SIG-M5 treated with dmso at 0.1 percent for 504 hours (cell line): ENCODE results near the gene TTC1.
"Not testable (repeated sequence)": the region's sequence is repeated elsewhere in the genome, so short reads cannot be mapped to it uniquely, and the experiment has no call there.

Experiments used
- DNase-seq: peaks from one replicate; lab custom pipeline; 2025; ENCODE audit not compliant: unreplicated experiment; lab: John Stamatoyannopoulos, UW

Gene TTC1, protein sequence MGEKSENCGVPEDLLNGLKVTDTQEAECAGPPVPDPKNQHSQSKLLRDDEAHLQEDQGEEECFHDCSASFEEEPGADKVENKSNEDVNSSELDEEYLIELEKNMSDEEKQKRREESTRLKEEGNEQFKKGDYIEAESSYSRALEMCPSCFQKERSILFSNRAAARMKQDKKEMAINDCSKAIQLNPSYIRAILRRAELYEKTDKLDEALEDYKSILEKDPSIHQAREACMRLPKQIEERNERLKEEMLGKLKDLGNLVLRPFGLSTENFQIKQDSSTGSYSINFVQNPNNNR

DNA sequence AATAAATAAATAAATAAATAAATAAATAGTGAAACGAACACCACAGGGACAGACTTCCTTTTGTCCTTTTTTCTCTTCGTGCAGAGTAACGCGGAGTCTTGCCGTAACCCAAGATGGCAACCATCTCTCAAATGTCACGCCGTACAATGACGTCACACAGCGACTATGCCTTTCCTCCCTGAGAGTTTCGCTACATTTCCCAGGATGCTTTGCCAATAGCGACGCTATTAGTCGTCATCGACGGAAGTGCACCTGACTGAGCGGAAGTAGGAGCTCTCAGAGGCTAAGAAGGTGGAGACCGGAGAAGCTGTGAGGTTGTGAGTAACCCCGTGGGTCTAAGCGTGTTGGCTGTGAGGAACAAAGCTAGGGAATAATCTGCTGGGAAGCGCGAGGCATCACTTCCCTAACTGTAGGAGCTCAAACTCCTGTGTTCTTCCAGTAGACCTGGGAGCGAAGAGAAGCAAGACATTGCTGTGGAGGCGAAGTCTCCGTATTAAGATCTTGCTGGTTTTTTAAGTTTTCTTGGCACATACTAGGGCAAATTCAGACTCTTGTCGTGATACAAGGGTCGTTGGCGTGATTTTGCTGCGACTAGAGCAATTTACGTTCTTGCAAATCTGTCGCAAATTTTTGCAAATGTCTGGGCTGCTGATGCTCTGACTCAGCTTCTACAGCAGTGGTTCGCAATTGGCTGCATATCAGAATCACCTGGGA, at the start of gene TTC1:
Gene TTC1, plus strand, starts transcription at position 263 of the 714 bp plus-strand sequence. CDS start 1,390 bp downstream, outside the sequence.
- peak; percentile 99 for DNase-seq

DNA sequence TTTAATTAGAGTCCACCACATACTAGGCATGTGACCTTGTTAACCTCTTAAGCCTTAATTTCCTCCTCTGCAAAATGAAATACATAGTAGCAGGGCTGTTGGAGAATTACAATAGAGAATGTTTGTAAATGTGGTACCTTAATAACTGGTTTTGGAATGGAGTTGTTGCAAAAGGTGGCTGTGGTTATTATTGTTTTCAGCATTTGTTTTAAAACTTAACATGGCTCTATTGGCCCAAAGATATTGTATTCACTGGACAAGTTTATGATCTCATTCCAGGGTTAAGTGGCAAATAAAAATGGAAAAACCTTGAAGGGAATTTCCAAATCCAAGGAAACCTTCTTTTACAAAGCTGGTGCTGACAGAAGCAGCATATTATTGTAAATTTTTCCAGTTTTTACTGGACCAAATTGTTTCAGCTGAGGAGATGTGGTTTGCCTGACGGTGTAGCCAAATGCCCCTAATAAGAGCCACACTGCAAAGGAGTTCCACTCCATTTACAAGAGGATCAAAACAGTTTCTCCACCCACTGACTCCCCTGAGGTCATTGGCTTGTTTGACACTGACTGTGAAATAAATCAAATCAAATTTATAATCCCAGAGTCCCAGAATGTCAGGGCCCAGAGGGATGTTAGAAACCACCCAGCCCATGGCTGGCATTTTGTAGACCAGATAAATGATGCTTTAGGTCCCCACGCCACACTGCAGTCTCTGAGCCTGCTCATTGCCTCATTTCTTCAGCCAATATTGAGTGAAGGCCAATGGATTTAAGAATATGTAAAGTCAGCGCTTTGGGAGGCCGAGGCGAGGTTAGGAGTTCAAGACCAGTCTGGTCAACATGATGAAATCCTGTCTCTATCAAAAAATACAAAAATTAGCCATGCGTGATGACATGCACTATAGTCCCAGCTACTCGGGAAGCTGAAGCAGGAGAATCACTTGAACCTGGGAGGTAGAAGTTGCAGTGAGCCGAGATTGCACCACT, 47.5 kb upstream of the TTC1 start:
- DNase-seq: no peak

DNA sequence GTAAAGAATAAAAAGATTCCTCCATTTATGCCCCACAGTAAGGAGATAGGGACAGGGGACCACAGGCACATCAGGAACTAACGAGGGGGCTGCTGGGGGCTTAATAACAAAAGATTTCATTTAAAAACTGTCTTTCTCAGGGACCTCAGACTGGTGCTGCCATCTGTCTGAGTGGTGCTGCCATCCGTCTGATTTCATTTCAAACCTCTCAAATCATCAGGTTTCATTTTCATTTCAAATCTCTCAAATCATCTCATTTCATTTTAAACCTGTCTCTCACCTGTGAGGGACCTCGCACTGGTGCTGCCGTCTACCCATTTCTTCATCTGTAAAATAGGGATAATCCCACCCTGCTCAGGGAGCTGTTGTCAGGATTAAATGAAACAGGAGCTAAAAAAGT, 46.7 kb upstream of the TTC1 start:
- no peak for DNase-seq

DNA sequence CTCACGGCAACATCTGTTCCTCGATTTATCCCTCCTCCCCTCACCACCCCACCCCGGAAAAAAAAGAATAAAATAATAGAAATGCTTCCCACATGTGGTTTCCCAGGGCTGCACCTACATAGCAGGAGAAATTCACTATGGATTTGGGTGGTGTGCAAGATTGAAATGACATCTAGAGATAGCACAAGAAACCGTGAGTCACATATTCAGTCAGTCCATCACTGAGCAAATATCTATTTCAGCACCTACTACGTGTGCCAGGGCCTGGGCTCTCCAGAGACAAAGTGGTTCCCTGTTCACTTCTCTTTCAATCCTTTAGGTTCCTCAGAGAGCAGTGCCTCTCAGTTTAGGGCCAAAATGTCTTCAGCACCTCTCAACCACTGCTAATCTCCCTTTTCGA, 45.0 kb upstream of the TTC1 start:
- DNase-seq: no peak

DNA sequence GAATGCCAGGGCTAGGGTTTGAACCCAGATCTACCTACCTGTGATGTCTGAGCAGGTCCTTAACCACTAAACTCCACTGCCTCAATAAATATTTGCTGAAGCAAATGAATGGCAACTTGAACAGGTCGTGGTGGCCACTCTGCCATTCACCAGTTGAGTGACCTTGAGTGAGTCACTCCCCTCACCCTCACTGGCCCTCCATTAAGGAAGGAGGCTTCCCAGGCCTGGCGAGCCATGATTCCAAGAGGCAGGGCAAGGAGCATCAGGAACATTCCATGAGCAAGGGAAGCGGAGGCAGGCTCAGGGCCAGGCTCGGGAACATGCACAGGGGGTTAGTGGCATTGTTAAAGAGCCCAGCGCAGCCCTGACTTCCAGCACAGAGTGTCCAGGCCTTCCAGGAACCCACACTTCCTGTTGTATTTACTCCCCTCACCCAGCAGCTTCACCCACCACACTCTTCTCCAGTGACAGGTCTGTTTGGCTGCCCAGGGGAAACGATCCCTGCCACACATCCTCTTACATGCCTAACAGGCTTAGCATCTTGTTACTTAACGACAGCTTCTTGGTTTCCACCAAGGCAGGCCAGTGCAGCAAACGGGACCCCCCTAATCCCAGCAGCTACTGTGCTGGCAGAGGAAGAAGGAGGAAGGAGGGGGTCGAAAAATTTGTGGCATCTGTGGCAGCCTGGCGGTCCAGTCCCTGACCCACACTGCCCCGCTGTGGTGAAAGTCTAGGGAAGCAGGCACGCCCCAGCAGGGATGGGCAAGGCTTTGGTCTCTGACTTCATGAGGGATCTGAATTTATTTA, 43.7 kb upstream of the TTC1 start:
- peak; percentile 30 for DNase-seq

DNA sequence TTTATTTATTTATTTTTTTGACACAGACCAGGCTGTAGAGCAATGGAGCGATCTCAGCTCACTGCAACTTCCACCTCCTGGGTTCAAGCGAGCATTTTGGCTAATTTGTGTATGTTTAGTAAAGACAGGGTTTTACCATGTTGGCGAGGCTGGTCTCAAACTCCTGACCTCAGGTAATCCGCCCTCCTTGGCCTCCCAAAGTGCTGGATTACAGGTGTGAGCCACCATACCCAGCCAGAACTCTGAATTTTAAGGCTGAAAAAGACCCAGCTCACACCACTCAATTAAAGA, 43.2 kb upstream of the TTC1 start:
- not testable (repeated sequence) for DNase-seq

DNA sequence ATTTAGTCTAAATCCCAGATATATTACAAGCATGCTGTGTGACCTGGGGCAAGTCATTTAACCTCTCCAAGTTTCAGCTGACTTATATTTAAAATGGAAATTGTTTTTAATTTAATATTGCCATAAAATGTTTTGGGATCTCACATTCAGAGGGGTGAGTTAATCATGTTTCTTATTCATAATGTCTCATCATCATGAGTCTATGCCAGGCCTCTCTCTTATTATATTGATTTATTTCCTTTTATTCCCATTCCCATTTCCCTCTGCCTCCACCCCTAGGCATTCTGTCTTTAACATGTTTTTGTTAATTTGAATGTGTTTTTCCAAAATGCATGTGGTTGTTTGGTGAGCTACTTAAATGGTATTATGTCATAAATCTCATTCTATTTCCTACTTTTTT, 39.0 kb upstream of the TTC1 start:
- DNase-seq: no peak

DNA sequence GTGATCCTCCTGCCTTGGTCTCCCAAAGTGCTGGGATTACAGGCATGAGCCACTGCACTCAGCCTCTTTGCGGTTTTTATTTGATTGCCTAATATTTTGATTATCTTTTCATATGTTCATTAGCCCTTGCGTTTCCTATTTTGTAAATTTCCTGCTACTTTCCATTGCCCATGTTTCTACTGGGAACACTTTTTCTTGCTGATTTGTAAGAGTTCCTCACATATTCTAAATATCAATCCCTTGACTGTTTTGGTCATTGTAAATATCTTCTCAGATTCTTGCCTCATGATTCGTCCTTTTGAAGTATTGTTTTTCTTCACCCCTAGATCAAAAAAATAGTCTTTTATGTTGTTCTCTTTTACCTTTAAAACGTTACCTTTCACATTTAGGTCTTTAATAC, 37.9 kb upstream of the TTC1 start:
- DNase-seq: no peak

DNA sequence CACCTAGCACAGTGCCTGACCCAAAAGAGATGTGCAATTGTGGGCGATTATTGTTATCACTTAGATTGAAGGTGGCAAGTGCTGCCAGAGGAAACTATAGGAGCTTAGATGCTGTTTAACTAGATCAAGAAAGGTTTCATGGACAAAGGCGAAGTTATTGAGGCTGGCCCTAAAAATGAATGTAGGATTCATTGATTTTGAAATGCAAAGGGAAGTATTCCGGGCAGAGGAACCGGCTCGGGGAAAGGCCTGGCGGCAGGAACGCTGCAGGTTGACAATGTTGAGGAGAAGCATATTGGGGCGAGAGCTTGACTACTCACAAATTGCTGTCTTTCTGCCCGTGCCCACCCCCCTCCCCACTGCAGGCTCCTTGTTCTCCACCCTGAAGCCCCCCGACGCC, 37.4 kb upstream of the TTC1 start:
- DNase-seq: no peak

DNA sequence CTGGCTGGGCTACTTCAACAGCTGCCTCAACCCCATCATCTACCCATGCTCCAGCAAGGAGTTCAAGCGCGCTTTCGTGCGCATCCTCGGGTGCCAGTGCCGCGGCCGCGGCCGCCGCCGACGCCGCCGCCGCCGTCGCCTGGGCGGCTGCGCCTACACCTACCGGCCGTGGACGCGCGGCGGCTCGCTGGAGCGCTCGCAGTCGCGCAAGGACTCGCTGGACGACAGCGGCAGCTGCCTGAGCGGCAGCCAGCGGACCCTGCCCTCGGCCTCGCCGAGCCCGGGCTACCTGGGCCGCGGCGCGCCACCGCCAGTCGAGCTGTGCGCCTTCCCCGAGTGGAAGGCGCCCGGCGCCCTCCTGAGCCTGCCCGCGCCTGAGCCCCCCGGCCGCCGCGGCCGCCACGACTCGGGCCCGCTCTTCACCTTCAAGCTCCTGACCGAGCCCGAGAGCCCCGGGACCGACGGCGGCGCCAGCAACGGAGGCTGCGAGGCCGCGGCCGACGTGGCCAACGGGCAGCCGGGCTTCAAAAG, 36.9 kb upstream of the TTC1 start:
- DNase-seq: no peak

DNA sequence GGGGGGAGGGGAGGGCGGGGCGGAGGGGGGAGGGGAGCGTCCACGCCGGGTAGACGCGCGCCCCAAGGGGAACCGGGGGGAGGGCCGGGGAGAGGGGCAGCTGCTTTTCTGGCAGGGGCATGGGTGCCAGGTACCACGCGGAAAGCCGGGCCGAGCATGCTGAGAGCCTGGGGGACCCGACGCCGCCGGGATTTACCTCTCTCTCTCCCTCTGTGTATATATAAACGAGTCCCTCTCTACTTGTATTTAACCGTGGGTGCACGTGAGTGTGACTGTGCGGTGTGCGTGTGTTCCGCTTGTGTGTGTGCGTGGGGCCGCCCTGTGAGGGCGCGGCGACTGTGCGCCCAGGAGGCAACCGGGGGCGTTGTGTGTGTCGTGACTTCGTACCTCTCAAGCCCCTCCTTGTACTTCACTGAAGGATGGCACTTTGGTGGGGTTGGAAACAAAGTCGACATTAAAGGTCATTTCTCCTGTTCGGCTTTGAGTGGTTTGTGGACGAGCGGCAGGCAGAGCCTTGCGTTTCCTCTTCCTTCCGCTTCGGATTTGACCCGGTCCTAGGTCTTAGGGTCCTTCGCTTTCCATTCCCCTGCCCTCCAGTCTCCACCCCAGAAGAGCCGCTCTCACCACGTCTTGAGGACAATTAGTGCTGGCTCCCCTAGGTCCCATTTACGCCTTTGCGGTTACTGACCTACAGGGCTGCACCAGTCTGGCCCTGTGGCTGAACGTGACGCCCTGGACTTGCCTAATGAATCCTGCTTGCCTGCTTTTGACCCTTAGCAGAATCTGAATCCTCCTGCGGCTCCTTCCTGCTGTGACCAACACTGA, 36.2 kb upstream of the TTC1 start:
- no peak for DNase-seq

DNA sequence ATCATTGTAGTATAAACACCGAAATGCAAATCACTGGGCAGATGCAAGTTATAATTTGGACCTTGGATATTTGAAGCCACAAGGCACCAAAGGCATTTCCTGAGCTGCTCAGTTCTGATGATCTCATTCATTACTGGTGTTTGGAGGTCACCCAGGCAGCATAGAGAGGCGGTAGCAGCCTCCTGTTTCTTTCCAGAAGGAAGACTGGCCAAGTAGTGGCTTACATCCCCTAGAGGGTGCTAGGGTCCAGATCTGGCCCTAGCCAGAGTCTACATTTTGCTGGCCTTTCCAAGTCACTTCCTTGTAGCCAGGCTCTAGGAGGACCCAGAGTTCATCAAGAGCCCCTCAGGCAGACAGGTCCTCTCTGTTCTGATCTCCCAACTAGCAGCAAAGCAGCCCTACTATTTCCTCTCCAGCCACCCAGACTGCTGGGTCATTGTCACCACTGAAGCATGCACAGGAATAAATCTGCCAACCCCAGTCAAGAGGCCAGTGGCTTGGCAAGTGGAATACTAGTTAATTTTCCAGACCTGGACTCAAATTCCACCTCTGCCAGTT, 33.4 kb upstream of the TTC1 start:
- peak; percentile 9 for DNase-seq

DNA sequence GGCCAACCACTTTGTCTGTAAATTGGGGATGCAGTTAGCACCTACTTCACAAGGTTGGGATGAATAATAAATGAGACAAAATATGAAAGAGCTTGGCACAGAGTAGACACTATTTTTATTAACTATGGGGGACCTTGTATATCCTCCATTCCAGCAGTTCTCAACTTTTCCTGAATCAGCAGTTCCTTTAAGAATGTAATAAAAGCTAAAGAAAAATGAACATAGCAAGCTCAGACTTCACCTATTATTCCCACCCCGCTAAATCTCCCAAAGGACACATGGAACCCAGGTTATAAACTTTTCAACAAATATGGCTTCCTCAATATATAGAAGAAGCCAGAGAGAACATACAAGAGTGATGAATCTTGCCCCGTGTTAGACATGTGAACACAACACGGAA, 32.0 kb upstream of the TTC1 start:
- DNase-seq: no peak

DNA sequence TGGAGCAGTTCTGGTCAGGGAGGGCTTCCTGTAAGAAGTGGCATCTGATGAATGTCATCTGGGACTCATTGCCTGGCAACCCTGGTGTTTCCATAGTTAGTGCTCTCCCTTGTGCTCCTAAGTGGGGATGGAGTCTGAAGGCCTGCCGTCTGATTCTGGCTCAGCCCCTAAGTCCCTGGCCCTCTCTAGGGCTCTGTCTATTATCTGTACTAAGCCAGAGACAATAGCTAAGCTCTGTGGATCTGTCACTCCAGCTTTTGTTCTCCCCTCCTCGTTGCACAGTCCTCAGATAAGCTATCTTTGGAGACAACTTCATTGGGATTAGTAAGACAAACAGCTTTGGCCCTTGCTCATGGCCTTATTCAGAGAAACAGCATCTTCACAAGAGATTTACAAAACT, 30.6 kb upstream of the TTC1 start:
- no peak for DNase-seq

DNA sequence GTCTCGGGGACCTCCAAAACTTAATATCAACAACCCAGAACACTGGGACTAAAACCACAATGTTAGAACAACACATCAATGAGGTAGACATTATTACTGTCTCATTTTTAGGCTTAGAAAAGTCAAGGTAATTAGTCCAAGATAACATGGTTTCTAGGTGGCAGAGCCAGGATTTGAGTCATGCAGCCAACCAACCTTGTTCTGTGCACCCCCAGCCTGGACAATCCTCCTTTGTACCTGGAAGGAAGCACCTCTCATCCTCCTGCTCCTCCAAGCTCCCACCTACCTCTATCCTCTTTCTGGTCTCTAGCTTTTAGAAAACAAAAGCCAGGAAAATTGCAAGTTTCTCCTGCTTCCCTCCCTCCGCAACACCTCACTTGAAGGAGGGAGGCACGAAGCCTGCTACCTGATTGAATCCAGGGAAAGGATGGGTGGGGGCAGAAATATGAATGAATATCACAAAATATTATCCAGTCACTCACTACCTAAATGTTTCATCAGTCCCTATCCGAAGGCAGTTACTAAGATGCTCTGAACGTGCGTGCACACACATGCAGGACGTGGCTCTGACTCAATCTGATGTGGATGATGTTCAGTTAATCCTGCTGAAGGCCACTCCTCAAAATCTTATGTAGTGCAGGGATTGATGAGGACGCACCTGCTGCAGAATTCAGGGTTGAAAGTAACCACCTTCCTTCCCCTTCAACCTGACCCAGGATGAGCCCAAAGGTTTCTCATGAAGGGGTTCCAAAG, 26.3 kb upstream of the TTC1 start:
- no peak for DNase-seq

DNA sequence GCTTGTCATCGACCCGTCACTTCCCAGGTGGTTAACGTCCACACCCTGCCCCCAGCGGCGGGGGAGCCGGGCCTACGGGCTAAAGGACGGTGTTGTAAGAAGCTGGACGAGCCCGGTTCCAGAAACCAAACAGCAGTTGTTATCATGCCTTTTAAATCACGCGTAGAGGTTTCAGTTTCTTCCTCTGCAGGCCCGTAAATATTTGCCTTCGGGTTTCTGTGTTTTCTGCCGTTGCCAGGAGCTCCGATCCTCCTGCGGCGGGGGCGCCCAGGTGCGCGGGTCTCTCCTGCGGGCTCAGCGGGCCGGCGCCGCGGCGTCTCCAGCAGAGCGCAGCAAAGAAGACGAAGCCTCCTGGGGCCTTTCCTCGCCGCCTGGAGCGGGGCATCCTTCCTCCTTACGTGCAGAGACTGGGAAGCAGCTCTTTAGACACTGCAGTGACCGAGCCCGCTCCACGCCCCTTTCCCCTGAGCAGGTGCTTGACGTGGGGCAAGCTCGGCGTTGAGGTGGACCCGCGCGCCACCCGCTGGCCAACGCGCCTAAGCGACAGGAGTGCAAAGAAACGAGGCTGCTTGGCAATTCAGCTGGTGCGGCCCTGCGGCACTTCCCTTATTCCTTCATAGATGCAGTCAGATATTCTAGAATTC, 21.8 kb upstream of the TTC1 start:
- DNase-seq: peak; percentile 73

DNA sequence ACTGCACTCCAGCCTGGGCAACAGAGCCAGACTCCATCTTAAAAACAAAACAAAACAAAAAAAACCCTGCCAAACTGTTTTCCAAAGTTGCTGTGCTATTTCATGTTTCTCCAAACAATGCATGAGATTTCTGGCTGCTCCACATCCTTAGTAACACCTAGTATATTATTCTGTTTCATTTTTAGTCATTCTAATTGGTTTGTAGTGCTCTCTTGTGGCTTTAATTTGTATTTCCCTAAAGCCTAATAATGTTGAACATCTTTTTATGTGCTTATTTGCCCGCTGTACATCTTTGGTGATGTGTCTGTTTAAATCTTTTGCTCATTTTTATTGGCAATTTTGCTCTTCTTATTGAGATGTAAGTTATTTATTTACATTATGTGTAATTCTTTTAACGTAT, 18.4 kb upstream of the TTC1 start:
- DNase-seq: no peak

DNA sequence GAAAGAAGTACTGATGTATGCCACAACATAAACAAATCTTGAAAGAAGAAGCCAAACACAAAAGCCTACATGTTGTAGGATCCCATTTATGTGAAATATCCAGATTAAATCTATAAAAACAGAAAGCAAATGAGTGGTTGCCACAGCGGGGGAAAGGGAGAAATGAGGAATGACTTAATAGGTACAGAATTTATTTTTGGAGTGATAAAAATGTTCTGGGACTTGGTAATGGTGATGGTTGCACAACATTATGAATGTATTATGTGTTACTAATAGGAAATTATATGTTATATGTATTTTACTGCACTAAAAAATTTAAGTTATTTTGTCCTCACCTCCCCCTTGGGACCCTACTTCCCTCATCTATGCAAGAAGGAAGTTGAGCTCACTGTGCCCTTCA, 16.4 kb upstream of the TTC1 start:
- DNase-seq: no peak
